Measurements from ENCODE around the gene VPS37D. TPM values are rescaled to one million over a fixed set of nuclear protein-coding genes. Genes with fewer than 3 reads are reported as not detected.

Gene VPS37D
- total and polyA plus RNA-seq, 2 of the 4 experiments (the other 2 are of a cell fraction) = 2.3 to 3.1 TPM

- TF ChIP-seq RAD21 (IDR thresholded peaks at IDR 0.05; ENCODE audit: low read length) (no peak), CHD1 (IDR thresholded peaks at IDR 0.05; ENCODE audit: low read depth, low read length) (no peak)
Observed at GRCh38 chr7:73683056-73683787, 15.6 kb downstream of the VPS37D start, which contains the start of the genes BUD23 and DNAJC30 (continued).

- H2AK5ac ChIP-seq (ENCODE audit: low read depth, low read length) = peak overlapping the region; percentile 64
- CTCF ChIA-PET = no interaction called here
- peak overlapping the region; percentile 43; the same call in 1 of the 2 replicates for H3K14ac ChIP-seq (replicated peaks; ENCODE audit: low read depth, low read length)
- H4K20me1 ChIP-seq (ENCODE audit: insufficient read depth, low read length) = peaks cover 7% of the 10 kb centered on the region; the same call in 1 of the 2 replicates
- no peak overlapping the region for H3K18ac ChIP-seq (ENCODE audit: low read depth, low read length)
- 40% methylated on average over 24 of the region's 58 CpGs; no CpG with 5 or more reads in 1 of the 2 experiments for WGBS, 2 experiments (ENCODE audit: extremely low coverage in 2 of 2, insufficient read length in 1 of 2)
- no TSS peak for BruUV-seq (replicated peaks)
- H3K27me3 ChIP-seq (ENCODE audit: control insufficient read depth, insufficient read depth, low read length) = no peaks in the 10 kb centered on the region
- no peak overlapping the region for H2BK120ac ChIP-seq (ENCODE audit: low read depth, low read length)
- peak overlapping the region; percentile 58 for H3K4ac ChIP-seq (ENCODE audit: low read depth, low read length)
- intact Hi-C loops (cut with micrococcal nuclease) (loop anchor here (1.0 to 5.0 kb wide), 3 partner anchors 33 to 167 kb away; partner anchors contain the start of gene STX1A), dilution Hi-C loops (cut with HindIII; ENCODE audit: low sequenced_read_pairs, unreplicated experiment) (no loop called here), in situ Hi-C loops (cut with MboI; ENCODE audit: low sequenced_read_pairs) (no loop called here)
- peak overlapping the region; percentile 25 for H4K5ac ChIP-seq (ENCODE audit: low read depth, low read length)
- POLR2A ChIA-PET (ENCODE audit: unreplicated experiment) = no interaction called here
- H2BK20ac ChIP-seq (ENCODE audit: low read depth, low read length) = no peak overlapping the region
- peaks cover 13% of the 10 kb centered on the region for H3K4me1 ChIP-seq (ENCODE audit: control insufficient read depth, insufficient read depth, low read length)
- peak overlapping the region; percentile 71 to 92 for H4K8ac ChIP-seq (ENCODE audit: low read depth in 2 of 2, low read length in 2 of 2)
- no peak for TF ChIP-seq MXI1 (IDR thresholded peaks at IDR 0.05; ENCODE audit: borderline replicate concordance, low read depth, low read length)
- TF ChIP-seq USF2 (IDR thresholded peaks at IDR 0.05; ENCODE audit: low read depth, low read length) = no peak
- TF ChIP-seq CHD1 (IDR thresholded peaks at IDR 0.05; ENCODE audit: low read depth, low read length) = no peak
- TF ChIP-seq RAD21 (IDR thresholded peaks at IDR 0.05; ENCODE audit: low read length) = no peak
- no peak for TF ChIP-seq MAZ (IDR thresholded peaks at IDR 0.05; ENCODE audit: borderline replicate concordance, low read depth, low read length)
- TF ChIP-seq MAFK (IDR thresholded peaks at IDR 0.05; ENCODE audit: low read depth, low read length) = no peak
- TF ChIP-seq CEBPB (IDR thresholded peaks at IDR 0.05; ENCODE audit: low read depth, low read length) = no peak
- TF ChIP-seq POLR2A (IDR thresholded peaks at IDR 0.05; ENCODE audit: low read depth, low read length) = no peak
- TF ChIP-seq RFX5 (IDR thresholded peaks at IDR 0.05; ENCODE audit: low read depth, low read length) = no peak
- TF ChIP-seq FOS (IDR thresholded peaks at IDR 0.05; ENCODE audit: low read depth, low read length) = no peak
- TF ChIP-seq RCOR1 (IDR thresholded peaks at IDR 0.05; ENCODE audit: insufficient replicate concordance, low read length) = no peak
- no peak for TF ChIP-seq NFE2L2 (IDR thresholded peaks at IDR 0.05; ENCODE audit: low read depth, low read length)
- H3K27ac ChIP-seq (ENCODE audit: insufficient read depth, low read length) = peak overlapping the region; percentile 44
- H3K9me1 ChIP-seq (ENCODE audit: insufficient read depth, low read length) = peaks cover 7% of the 10 kb centered on the region; the same call in 1 of the 2 replicates
- H2AK9ac ChIP-seq (replicated peaks; ENCODE audit: low read depth, low read length, poor library complexity) = peak overlapping the region; percentile 84
- H3K23ac ChIP-seq (ENCODE audit: low read depth, low read length) = peak overlapping the region; percentile 17; the same call in 1 of the 2 replicates
- peak; percentile 7 for ATAC-seq (ENCODE audit: low read depth)
- H3K79me1 ChIP-seq (ENCODE audit: low read depth in 1 of 2, low read length in 2 of 2) = peaks cover 50 to 75% of the 10 kb centered on the region in 2 experiments
- peaks cover 11% of the 10 kb centered on the region for H3K36me3 ChIP-seq (ENCODE audit: control insufficient read depth, insufficient read depth, low read length)
- H3K9me3 ChIP-seq (ENCODE audit: control insufficient read depth, insufficient read depth, low read length) = no peaks in the 10 kb centered on the region
- H2AFZ ChIP-seq (replicated peaks; ENCODE audit: low read length, poor library complexity) = peak overlapping the region; percentile 100
- peak overlapping the region; percentile 87 for H3K9ac ChIP-seq (ENCODE audit: low read depth, low read length)
- peak overlapping the region; percentile 59 for H3K56ac ChIP-seq (ENCODE audit: extremely low read depth, insufficient read depth, low read length)
- DNase-seq = no peak
- H3K4me3 ChIP-seq (ENCODE audit: insufficient read depth, low read depth, low read length) = peak overlapping the region; percentile 96
- no peak overlapping the region for H2BK5ac ChIP-seq (ENCODE audit: low read depth, low read length, poor library complexity, severe bottlenecking)
- H2BK15ac ChIP-seq (ENCODE audit: low read depth, low read length) = no peak overlapping the region; the same call in 2 of the 3 replicates
- H3K4me2 ChIP-seq (ENCODE audit: low read depth, low read length) = peak overlapping the region; percentile 89
- H4K91ac ChIP-seq (ENCODE audit: insufficient read depth, low read depth, low read length) = peak overlapping the region; percentile 65; the same call in 1 of the 2 replicates
Observed at GRCh38 chr7:73683788-73684693, 16.4 kb downstream of the VPS37D start.

Measured in IMR-90 (cell line).